ENCODE results near the gene ACADVL. TPM values are rescaled to one million over a fixed set of nuclear protein-coding genes. Genes with fewer than 3 reads are reported as not detected.

ACADVL gene
- total RNA-seq, 1 donor from 2014 or later: 1,048 TPM

DNA sequence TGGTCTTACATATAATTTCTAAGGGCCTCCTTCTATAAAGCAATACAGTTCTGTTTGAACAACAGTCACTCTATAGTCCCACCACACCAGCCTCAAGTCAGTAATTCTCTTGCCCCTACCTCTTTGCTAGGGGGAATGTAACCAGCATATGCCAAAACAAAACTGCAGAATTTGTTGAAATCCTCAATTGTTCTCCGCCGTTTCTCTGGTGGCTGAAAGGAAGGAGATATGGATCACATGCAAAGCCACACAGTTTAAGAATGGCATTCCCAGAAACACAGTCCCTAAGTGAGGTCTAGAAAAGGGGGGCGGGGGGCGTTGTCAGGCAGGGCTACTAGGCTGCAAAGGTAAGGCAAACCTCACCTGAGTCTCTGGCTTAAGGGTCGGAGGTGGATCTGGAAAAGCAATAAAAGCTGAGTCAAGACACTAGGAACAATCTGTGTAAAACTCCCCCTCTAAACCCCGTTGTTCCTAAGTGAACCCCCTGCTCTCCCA is 17.6 kb downstream of the ACADVL start:
- intact Hi-C loops (cut with DNase I): loop anchor here (5.0 kb wide), 1 partner anchor 605 kb away; no protein-coding TSS in a partner anchor
- peaks cover 16 to 34% of the 10 kb centered on the region in 2 donors for H3K4me1 ChIP-seq
- peaks cover 10 to 28% of the 10 kb centered on the region in 2 donors for H3K36me3 ChIP-seq

DNA sequence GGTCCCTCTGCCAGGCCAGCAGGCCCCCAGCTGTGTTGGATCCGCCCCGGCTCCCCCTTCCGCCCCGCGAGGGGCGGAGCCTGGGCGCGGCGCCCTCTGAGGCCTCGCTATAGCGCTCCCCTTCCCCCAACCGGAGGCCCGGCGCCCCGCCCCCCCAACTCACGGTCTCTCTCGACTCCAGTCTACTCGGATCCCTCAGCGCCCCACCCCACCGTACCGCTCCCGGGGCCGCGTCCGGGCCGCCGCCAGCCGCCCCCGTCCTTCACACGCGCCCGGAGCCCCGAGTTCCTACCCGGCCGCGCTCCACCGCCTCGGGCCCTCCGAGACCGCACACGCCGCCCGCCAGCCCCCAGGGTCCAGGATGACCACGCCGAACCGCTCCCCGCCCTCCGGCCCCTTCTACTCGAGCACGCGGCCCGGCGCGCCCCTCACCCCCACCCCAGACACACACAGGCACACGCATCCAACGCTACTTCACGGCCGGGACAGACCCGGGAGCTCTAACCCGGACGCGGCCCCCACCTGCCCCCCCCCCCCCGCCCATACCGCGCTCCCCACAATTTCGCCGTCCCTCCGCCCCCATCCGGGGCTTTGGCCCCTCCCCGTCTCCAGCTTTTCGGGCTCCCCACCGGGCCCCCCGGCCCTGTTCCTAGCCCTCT is 18.2 kb downstream of the ACADVL start:
- H3K36me3 ChIP-seq: peaks cover 10 to 28% of the 10 kb centered on the region in 2 donors
- no peaks in the 10 kb centered on the region for H3K9me3 ChIP-seq
- peaks cover 16 to 28% of the 10 kb centered on the region in 2 donors for H3K4me1 ChIP-seq
- DNase-seq (ENCODE audit: low spot score in 2 of 2): peak in 1 of 2 donors; percentile 87
- no peaks in the 10 kb centered on the region for H3K27me3 ChIP-seq
- peak overlapping the region; percentile 88 to 96 for H3K27ac ChIP-seq
- TF ChIP-seq, protein P1, sequence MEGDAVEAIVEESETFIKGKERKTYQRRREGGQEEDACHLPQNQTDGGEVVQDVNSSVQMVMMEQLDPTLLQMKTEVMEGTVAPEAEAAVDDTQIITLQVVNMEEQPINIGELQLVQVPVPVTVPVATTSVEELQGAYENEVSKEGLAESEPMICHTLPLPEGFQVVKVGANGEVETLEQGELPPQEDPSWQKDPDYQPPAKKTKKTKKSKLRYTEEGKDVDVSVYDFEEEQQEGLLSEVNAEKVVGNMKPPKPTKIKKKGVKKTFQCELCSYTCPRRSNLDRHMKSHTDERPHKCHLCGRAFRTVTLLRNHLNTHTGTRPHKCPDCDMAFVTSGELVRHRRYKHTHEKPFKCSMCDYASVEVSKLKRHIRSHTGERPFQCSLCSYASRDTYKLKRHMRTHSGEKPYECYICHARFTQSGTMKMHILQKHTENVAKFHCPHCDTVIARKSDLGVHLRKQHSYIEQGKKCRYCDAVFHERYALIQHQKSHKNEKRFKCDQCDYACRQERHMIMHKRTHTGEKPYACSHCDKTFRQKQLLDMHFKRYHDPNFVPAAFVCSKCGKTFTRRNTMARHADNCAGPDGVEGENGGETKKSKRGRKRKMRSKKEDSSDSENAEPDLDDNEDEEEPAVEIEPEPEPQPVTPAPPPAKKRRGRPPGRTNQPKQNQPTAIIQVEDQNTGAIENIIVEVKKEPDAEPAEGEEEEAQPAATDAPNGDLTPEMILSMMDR (IDR thresholded peaks at IDR 0.05): no peak
- intact Hi-C loops (cut with DNase I): loop anchor here (5.0 kb wide), 1 partner anchor 604 kb away; no protein-coding TSS in a partner anchor
- peak overlapping the region; percentile 92 to 99 for H3K4me3 ChIP-seq

More for the DNA sequence above, 17.6 kb downstream of the ACADVL start:
- TF ChIP-seq, protein P1 (IDR thresholded peaks at IDR 0.05): no peak
- DNase-seq (ENCODE audit: low spot score in 2 of 2): peak in 1 of 2 donors; percentile 66
- peak overlapping the region; percentile 88 to 96 for H3K27ac ChIP-seq
- H3K27me3 ChIP-seq: no peaks in the 10 kb centered on the region
- peak overlapping the region; percentile 92 to 99 for H3K4me3 ChIP-seq
- H3K9me3 ChIP-seq: no peaks in the 10 kb centered on the region

DNA sequence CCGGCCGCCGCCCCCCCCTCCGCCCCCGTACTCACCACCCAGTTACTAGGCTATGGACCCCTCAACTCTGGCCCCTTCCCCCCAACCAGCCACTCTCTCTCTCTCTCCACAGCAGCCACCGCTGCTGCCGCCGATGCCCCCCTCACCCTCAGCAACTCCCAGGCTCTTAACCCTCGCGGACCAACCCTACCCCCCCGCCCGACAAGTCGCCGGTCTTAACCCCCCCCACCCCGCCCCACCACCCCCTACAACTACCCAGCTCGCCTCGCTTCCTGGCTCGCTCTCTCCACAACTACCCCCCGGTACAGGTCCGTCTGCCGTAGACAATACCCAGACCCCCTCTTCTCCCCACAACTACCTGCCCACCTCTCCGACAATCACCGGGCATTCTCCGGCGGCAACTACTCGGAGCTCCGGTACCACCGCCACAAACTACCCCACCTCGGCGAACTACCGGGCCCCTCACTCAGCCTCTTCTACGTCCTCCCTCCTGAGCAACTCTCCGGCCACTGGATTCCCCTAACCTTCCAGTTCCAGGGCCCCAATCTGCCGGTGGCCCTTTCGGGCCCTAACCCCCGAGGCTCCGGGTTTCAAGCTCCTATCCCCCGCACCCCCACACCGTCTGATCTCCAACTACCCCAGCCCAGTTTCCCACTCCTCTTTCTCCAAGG is 18.8 kb downstream of the ACADVL start:
- peaks cover 12 to 25% of the 10 kb centered on the region in 2 donors for H3K4me1 ChIP-seq
- H3K27ac ChIP-seq: peak overlapping the region; percentile 88 to 96
- no peaks in the 10 kb centered on the region for H3K9me3 ChIP-seq
- H3K27me3 ChIP-seq: no peaks in the 10 kb centered on the region
- intact Hi-C loops (cut with DNase I): loop anchor here (1.0 to 5.0 kb wide), 3 partner anchors 19 to 604 kb away; partner anchors contain the start of genes ACADVL, DLG4 and EIF5A
- H3K4me3 ChIP-seq: peak overlapping the region; percentile 92 to 99
- peaks cover 10 to 28% of the 10 kb centered on the region in 2 donors for H3K36me3 ChIP-seq
- peak in 1 of 2 donors; percentile 75 for DNase-seq (ENCODE audit: low spot score in 2 of 2)
- TF ChIP-seq, protein P1 (IDR thresholded peaks at IDR 0.05): no peak

DNA sequence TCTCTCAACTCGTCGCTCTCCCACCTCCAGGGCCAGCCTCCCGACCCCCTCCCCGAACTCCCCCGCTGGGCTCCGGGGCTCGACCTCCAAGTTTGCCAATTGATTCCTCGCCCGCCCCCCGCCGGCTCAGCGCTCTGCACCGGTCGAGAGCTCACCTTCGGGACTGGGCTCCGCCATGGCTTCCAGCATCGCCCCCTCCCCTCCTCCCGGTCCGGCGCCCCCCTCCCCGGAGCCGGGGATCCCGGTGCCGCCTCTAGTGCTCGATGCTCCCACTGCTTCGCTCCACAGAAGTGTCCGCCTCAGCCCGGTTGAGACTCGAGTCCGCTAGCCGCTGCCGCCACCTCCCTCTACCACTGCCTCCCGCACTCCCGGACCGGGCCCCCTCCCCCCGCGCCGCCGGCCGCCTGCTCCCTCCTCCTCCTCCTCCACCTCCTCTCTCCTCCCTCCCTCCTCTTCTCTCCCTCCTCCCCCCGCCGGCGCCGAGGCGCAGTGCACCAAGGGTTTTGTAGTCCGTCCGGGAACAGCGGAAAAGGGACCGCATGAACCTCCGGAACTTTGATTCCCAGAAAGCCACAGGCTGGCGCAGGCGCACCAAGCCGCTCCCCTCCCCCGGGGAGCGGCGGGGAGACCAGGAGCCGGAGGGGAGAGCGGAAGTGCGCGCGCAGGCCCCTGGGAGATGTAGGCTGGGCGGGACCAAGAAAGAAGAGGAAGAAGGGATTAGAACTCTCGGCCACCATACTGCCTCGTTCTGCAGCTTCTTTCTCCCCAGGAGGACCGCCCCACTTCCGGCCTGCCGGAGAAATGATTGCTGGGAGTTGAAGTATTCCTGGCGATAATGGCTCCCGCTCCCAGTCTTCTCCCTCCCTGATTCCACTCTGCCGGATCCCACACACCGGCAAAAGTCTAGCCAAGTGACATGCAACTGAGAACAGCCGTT is 19.6 kb downstream of the ACADVL start, which contains the start of gene PHF23:
Gene PHF23, minus strand, starts transcription at position 367 of the 937 bp plus-strand sequence. Its CDS starts 178 bp downstream, at position 189.
- H3K9me3 ChIP-seq: no peaks in the 10 kb centered on the region
- H3K27me3 ChIP-seq: no peaks in the 10 kb centered on the region
- peak; percentile 99 to 100 for DNase-seq (ENCODE audit: low spot score in 2 of 2)
- H3K27ac ChIP-seq: peak within 1 kb of the TSS; percentile 88 to 96
- TF ChIP-seq, protein P1 (IDR thresholded peaks at IDR 0.05): peak in 1 of 3 experiments; percentile 37
- peaks cover 12 to 25% of the 10 kb centered on the region in 2 donors for H3K4me1 ChIP-seq
- peaks cover 10 to 34% of the 10 kb centered on the region in 2 donors for H3K36me3 ChIP-seq
- H3K4me3 ChIP-seq: peak within 1 kb of the TSS; percentile 92 to 99
- intact Hi-C loops (cut with DNase I): loop anchor here (1.0 to 5.0 kb wide), 4 partner anchors 20 to 603 kb away; partner anchors contain the start of genes ACADVL, DLG4, EIF5A and KCTD11

Data from ascending aorta (tissue), 2 donors.